ENCODE results near the gene COL7A1. TPM values are rescaled to one million over a fixed set of nuclear protein-coding genes. Genes with fewer than 3 reads are reported as not detected.

Gene COL7A1
- total and polyA plus RNA-seq, 8 donors: 7.2 to 13.2 (median 9.4) TPM

- H3K9me3 ChIP-seq: no peaks in the 10 kb centered on the region
- TF ChIP-seq CTCF (IDR thresholded peaks at IDR 0.05): no peak
- no peak overlapping the region for H3K27ac ChIP-seq
- H3K36me3 ChIP-seq: no peaks in the 10 kb centered on the region
- ATAC-seq: no peak
- intact Hi-C loops (cut with DNase I): no loop called here
- no peaks in the 10 kb centered on the region for H3K27me3 ChIP-seq
- H3K4me3 ChIP-seq: no peak overlapping the region
- peak in 1 of 4 donors; percentile 65 for DNase-seq
- peaks cover 0 to 29% of the 10 kb centered on the region in 2 donors for H3K4me1 ChIP-seq
These were observed 26.7 kb downstream of the COL7A1 start for GRCh38 chr3:48568476-48568875.

GRCh38 chr3:48567500-48567899 is 27.6 kb downstream of the COL7A1 start:
- no peak for TF ChIP-seq CTCF (IDR thresholded peaks at IDR 0.05)
- no peak for ATAC-seq
- no peaks in the 10 kb centered on the region for H3K27me3 ChIP-seq
- peak in 1 of 4 donors; percentile 73 for DNase-seq
- H3K4me1 ChIP-seq: peaks cover 0 to 32% of the 10 kb centered on the region in 2 donors
- H3K9me3 ChIP-seq: no peaks in the 10 kb centered on the region
- no peaks in the 10 kb centered on the region for H3K36me3 ChIP-seq
- intact Hi-C loops (cut with DNase I): no loop called here
- H3K27ac ChIP-seq: no peak overlapping the region
- H3K4me3 ChIP-seq: no peak overlapping the region

GRCh38 chr3:48567090-48567489 is 28.0 kb downstream of the COL7A1 start:
- intact Hi-C loops (cut with DNase I): no loop called here
- no peak overlapping the region for H3K4me3 ChIP-seq
- no peak for TF ChIP-seq CTCF (IDR thresholded peaks at IDR 0.05)
- H3K4me1 ChIP-seq: peaks cover 0 to 32% of the 10 kb centered on the region in 2 donors
- no peaks in the 10 kb centered on the region for H3K36me3 ChIP-seq
- H3K9me3 ChIP-seq: no peaks in the 10 kb centered on the region
- DNase-seq (no peak), ATAC-seq (no peak)
- no peaks in the 10 kb centered on the region for H3K27me3 ChIP-seq
- no peak overlapping the region for H3K27ac ChIP-seq

- TF ChIP-seq CTCF (IDR thresholded peaks at IDR 0.05): no peak
- H3K4me1 ChIP-seq: peaks cover 0 to 36% of the 10 kb centered on the region in 2 donors
- ATAC-seq (no peak), DNase-seq (no peak)
- no peaks in the 10 kb centered on the region for H3K9me3 ChIP-seq
- H3K4me3 ChIP-seq: no peak overlapping the region
- H3K36me3 ChIP-seq: no peaks in the 10 kb centered on the region
- no peaks in the 10 kb centered on the region for H3K27me3 ChIP-seq
- intact Hi-C loops (cut with DNase I): no loop called here
- H3K27ac ChIP-seq: no peak overlapping the region
These were observed 28.7 kb downstream of the COL7A1 start for GRCh38 chr3:48566401-48566760.

GRCh38 chr3:48565591-48566400 is 29.3 kb downstream of the COL7A1 start:
- Histone ChIP-seq H3K4me3 (no peak overlapping the region), H3K27me3 (no peaks in the 10 kb centered on the region), H3K9me3 (no peaks in the 10 kb centered on the region), H3K27ac (no peak overlapping the region), H3K4me1 (peaks cover under 1 to 42% of the 10 kb centered on the region in 2 donors), H3K36me3 (no peaks in the 10 kb centered on the region)
- intact Hi-C loops (cut with DNase I): no loop called here
- ATAC-seq (no peak), DNase-seq (peak in 1 of 4 donors; percentile 69)
- no peak for TF ChIP-seq CTCF (IDR thresholded peaks at IDR 0.05)

Measured in left lung (tissue), 10 donors.